Stimulated activated CD4-positive, alpha-beta T cell treated with anti-CD3 and anti-CD28 coated beads, Interleukin-15, amount 100 ng/mL, for 24 hours (primary cell): ENCODE measurements around the gene CFAP97D2.
A peak's percentile ranks its signal among the peaks of the same experiment; 100 is the strongest.
"Not testable (repeated sequence)": the region's sequence is repeated elsewhere in the genome, so short reads cannot be mapped to it uniquely, and the experiment has no call there.

ENCODE experiments used
- DNase-seq: peaks from one replicate; pipeline ENCODE4 v3.0.0-alpha.2; 2020

The CFAP97D2 gene

DNA sequence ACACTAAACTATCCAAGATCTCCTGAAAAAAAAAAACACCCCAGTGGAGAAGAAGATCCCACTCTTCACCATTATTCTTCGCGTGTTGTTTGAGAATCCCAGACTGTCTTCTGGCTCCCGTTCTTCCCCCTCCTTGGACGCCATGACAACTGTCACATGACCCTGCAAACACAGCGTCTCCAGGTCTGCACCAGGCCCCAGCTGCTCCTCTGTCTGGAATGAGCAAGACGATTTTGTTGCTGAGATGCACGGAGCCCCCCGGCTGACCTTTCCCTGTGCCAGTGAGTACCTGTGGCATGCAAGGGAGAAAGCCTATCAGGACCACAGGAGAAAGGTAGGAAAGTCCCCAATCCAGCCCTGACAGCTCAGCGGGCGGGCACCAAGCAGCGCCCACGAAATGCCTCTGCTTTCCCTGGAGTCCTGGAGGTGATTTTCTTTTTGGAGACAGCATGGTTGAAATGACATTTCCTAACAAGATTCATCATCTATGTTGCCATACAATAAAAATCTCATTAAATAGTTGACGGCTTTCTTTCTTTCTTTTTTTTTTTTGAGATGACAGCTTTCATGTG, at the start of gene CFAP97D2:
TSS of gene CFAP97D2 (plus strand) at position 171 of the 572 bp plus-strand sequence. CDS start at position 245, 74 bp downstream.
- no peak for DNase-seq

GRCh38 chr13:114129649-114130062, 49.4 kb upstream of the CFAP97D2 start:
- peak; percentile 67 for DNase-seq

GRCh38 chr13:114130131-114130836, 48.8 kb upstream of the CFAP97D2 start:
- no peak for DNase-seq

- DNase-seq = peak; percentile 71
These were observed 48.0 kb upstream of the CFAP97D2 start for GRCh38 chr13:114130837-114131582.

- peak; percentile 56 for DNase-seq
These were observed 47.3 kb upstream of the CFAP97D2 start for GRCh38 chr13:114131583-114132418.

DNA sequence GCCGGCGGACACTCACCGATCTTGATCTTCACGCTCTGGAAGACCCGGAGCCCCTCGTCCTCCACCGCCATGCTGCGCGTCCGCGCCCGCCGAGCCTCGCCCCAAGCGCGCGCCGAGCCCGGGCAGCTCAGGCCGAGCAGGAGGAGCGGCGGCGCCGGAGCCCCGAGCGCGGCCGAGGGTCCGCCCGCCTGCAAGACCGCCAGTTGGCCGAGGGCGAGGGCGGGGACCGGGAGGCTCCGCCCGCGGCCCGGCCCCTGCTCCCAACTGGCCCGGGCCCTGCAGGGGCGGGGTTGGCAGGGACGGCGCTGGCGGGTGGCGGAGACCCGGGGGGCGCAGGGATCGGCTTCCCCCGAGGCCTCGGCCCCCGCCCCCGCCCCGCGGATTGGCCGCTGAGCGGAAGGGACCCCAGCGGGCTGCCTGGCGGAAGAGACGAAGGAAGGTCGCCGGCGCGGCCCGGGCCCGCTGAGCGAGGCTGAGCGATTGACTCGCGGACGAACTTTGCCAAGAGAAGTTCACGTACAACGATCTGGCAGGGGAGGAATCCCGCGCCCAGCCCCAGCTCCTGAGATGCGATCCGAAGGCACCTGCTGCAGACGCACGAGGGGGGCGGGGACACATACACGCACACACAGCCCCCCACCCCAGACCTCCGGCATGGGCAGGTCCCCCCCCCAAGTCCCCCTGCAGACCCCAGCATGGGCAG, 46.5 kb upstream of the CFAP97D2 start, which contains the start of gene RASA3:
TSS of gene RASA3 (minus strand) at position 205 of the 703 bp plus-strand sequence. CDS start at position 71, 134 bp downstream.
- peak; percentile 80 for DNase-seq

GRCh38 chr13:114133126-114133525, 45.9 kb upstream of the CFAP97D2 start:
- DNase-seq = not testable (repeated sequence)

DNA sequence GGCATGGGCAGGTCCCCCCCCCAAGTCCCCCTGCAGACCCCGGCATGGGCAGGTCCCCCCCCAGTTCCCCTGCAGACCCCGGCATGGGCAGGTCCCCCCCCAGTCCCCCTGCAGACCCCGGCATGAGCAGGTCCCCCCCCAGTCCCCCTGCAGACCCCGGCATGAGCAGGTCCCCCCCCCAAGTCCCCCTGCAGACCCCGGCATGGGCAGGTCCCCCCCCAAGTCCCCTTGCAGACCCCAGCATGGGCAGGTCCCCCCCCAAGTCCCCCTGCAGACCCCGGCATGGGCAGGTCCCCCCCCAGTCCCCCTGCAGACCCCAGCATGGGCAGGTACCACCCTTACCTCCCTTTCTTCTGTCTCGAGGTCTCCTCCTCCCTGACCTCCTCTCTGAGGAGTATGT, 45.5 kb upstream of the CFAP97D2 start:
- not testable (repeated sequence) for DNase-seq

DNA sequence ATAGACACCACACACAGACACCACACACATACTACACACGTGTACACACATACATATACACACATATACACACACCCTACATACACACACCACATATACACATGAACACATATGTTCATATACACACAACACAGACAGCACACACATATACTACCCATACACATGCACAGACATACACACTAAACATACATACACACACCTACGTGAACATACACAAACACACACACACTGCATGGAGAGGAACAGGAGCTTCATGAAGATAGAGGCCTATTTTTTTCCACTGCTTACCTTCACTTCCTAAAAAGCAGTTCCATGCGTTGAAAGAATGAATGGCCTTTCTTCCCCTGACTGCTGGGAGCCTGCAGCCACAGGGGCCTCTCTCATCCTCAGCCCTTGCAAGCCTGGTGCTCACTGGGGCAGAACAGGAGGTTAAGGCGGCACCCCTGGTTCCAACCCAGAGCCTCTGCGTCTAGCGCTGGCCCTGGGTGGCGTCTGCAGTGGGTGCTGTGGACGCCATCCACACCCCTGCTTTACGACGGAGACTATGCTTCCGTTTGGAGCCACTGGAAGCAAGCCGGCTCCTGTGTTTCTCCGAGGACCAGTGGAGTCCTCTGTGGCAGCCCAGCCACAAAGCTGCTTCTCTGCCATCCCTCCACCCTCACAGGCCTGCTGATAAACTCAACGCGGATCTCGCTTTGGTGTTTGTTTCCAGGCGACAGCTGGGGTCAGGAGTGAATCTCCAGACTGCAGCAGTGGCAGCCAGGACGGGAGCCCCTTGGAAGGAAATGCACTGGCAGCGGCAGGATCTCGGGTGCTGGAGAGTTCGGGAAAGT, 44.7 kb upstream of the CFAP97D2 start:
- DNase-seq = no peak

GRCh38 chr13:114134944-114135610, 44.0 kb upstream of the CFAP97D2 start:
- DNase-seq = no peak

DNA sequence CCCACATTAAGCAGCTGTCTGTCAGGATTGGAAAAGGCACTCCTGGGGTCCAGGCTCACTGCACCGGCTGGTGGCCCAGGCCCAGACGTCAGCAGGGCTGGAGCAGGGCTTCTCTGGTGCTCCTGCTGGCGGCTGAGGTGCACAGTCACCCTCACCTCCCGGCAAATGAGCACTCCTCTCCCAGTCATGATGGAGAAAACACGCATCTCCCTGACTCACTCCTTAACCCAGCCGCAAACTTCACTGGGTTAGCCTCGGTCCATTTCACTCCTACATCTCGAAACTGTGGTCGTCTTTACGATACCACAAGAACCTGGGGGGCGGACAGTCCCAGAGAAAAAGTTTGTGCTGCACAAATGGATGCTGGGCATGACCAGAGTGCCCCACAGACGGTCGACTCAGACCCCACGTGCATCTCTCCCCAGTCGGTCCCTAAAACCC, 43.3 kb upstream of the CFAP97D2 start:
- no peak for DNase-seq

DNA sequence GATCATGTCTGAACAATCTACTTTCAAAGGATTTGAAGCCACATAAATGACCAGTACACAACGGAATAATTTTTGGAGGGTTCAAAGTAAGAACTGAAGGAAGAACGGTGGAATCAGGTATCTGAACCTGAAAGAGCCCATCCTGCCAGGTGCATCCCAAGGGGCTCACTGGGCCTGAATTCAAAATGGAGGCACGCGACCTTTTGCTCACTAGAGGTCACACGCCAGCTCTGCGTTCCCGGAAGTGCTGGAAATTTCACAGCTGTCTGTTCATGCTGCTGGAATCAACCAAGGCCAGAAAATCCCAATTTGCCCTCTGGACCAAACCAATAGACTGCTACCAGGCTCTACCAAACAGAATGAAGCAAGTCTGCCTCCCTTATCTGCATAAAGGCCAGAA, 42.5 kb upstream of the CFAP97D2 start:
- no peak for DNase-seq

DNA sequence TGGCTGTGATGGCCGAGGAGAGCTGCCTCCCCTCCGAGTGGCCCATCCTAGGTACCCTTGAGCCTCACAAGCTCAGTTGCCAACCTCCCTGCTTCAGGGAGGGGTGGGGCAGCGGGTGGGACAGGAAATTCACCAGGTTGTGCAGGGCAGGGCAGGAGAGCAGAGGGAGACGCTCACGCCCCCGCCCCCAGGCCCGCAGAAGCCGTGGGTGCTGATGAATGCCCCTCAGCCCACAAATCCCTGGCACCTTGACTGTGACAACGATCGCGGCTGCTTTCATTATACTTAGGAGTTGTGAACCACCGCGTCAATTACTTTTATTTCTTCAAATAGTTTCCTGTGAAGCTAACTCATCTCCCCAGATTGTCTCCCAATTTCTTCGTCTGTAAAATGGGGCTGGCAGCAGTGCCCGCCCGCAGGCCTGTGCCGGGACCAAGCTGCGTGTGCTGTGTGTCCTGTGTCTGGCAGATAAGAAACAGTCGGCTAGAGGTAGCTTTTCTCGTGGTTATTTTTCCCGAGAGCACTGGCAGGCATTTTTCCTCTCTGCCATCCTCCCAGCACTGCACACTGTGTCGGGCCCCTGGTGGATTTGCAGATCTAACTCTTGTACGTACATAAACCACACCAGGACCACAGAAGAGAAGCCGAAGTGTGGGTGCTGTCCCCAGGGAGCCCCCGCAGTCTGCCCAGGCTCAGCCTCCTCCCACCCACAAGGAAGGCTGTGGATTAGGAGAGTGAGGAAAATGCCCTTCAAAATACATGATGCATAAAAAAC, 38.7 kb upstream of the CFAP97D2 start:
- DNase-seq = peak; percentile 42

DNA sequence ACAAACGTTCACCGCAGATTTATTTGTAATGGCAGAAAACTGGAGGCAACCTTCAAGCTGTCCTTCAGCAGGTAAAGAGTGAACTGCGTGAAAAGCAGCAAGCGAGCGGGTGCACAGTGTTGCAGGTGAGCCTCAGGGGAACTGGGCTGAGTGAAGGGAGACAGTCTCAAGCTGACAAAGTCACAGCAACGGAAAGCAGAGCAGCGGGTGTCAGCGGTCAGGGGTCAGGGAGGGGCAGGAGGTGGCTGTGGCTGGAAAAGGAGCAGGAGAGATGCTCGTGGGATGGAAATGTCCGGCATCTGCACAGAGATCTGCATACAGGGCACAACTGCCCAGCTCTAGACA, 38.2 kb upstream of the CFAP97D2 start:
- peak; percentile 42 for DNase-seq

- DNase-seq = no peak
These were observed 37.6 kb upstream of the CFAP97D2 start for GRCh38 chr13:114141261-114141996.

GRCh38 chr13:114142137-114142550, 36.9 kb upstream of the CFAP97D2 start:
- no peak for DNase-seq

- peak; percentile 61 for DNase-seq
These were observed 36.2 kb upstream of the CFAP97D2 start for GRCh38 chr13:114142640-114143490.
